Measurements from ENCODE around the gene FBXO30. TPM values are rescaled to one million over a fixed set of nuclear protein-coding genes. Genes with fewer than 3 reads are reported as not detected.

Gene FBXO30
- 8.9 TPM for polyA plus RNA-seq (2013, experiment 1 of 2; ENCODE audit: insufficient read length)
- polyA plus RNA-seq (2013, experiment 2 of 2; ENCODE audit: insufficient read length) = 8.5 TPM

GRCh38 chr6:145814501-145815308 lies at the start of gene FBXO30:
FBXO30 (minus strand) TSS chr6:145814795; CDS start chr6:145806405, 8,390 bp downstream.
- DNase-seq = peak; percentile 88

- no peak for DNase-seq
Observed at GRCh38 chr6:145863988-145864616, 49.5 kb upstream of the FBXO30 start.

GRCh38 chr6:145863366-145863765 lies 48.8 kb upstream of the FBXO30 start:
- no peak for DNase-seq

GRCh38 chr6:145860562-145860961 lies 46.0 kb upstream of the FBXO30 start:
- DNase-seq = no peak

- DNase-seq = no peak
Observed at GRCh38 chr6:145850671-145851070, 36.1 kb upstream of the FBXO30 start.

GRCh38 chr6:145848541-145848940 lies 33.9 kb upstream of the FBXO30 start:
- DNase-seq = no peak

- peak; percentile 6 for DNase-seq
Observed at GRCh38 chr6:145845557-145845956, 31.0 kb upstream of the FBXO30 start.

GRCh38 chr6:145844933-145845540 lies 30.4 kb upstream of the FBXO30 start:
- peak; percentile 72 for DNase-seq

- no peak for DNase-seq
Observed at GRCh38 chr6:145842693-145843546, 28.3 kb upstream of the FBXO30 start.

GRCh38 chr6:145841668-145842067 lies 27.1 kb upstream of the FBXO30 start:
- DNase-seq = no peak

GRCh38 chr6:145839653-145840052 lies 25.1 kb upstream of the FBXO30 start:
- no peak for DNase-seq

GRCh38 chr6:145838305-145838704 lies 23.7 kb upstream of the FBXO30 start:
- no peak for DNase-seq

- peak; percentile 40 for DNase-seq
Observed at GRCh38 chr6:145836772-145837171, 22.2 kb upstream of the FBXO30 start.

GRCh38 chr6:145836170-145836569 lies 21.6 kb upstream of the FBXO30 start:
- DNase-seq = peak; percentile 74

GRCh38 chr6:145830612-145831011 lies 16.0 kb upstream of the FBXO30 start:
- DNase-seq = no peak

- DNase-seq = peak; percentile 16
Observed at GRCh38 chr6:145829950-145830349, 15.4 kb upstream of the FBXO30 start.

GRCh38 chr6:145829102-145829501 lies 14.5 kb upstream of the FBXO30 start:
- no peak for DNase-seq

- no peak for DNase-seq
Observed at GRCh38 chr6:145824344-145824743, 9.7 kb upstream of the FBXO30 start.

- DNase-seq = no peak
Observed at GRCh38 chr6:145823328-145823944, 8.8 kb upstream of the FBXO30 start.

GRCh38 chr6:145822456-145822855 lies 7.9 kb upstream of the FBXO30 start:
- DNase-seq = no peak

GRCh38 chr6:145819994-145820393 lies 5.4 kb upstream of the FBXO30 start:
- DNase-seq = no peak

- DNase-seq = no peak
Observed at GRCh38 chr6:145818796-145819195, 4.2 kb upstream of the FBXO30 start.

All from fibroblast of skin of back (primary cell).